OCI-LY7 (cell line): ENCODE data around the gene ANP32A. TPM values are rescaled to one million over a fixed set of nuclear protein-coding genes. Genes with fewer than 3 reads are reported as not detected.

Experiments used
- BruUV-seq: library from RNA; stranded (reverse); fragments of 400-500 nt; replicated peaks from 2 replicates; lab custom pipeline; 2021; lab: Mats Ljungman, UMichigan
- CTCF ChIA-PET: fragments of 300-600 bp; sonication (Branson Sonifier 250); formaldehyde crosslinking; loops from one replicate; lab custom pipeline; 2022; ENCODE audit warnings: antibody characterized with exemption; ENCODE audit not compliant: unreplicated experiment; lab: Charles Lee
- POLR2A ChIA-PET: fragments of 300-600 bp; sonication (Branson Sonifier 250); formaldehyde crosslinking; loops from one replicate; lab custom pipeline; 2022; ENCODE audit warnings: antibody characterized with exemption; lab: Charles Lee
- DNase-seq: peaks from one replicate; pipeline ENCODE4 v3.0.0-alpha.2; 2015; ENCODE audit warnings: low spot score
- H2AFZ ChIP-seq: fragments of 200-600 bp; sonication (generic), shearing (Covaris generic); 2 replicates; pipeline ENCODE4 v1.6.1; 2014; ENCODE audit warnings: mild to moderate bottlenecking, antibody characterized with exemption, low read length, moderate library complexity
- H3K27ac ChIP-seq: fragments of 200-600 bp; sonication (generic); 2 replicates; pipeline ENCODE4 v1.5.1; 2014; ENCODE audit warnings: mixed run types, low read depth, mild to moderate bottlenecking, moderate library complexity, low read length, inconsistent platforms; ENCODE audit not compliant: poor library complexity, severe bottlenecking
- H3K36me3 ChIP-seq: fragments of 200-600 bp; sonication (generic); 2 replicates; pipeline ENCODE4 v1.6.1; 2014; ENCODE audit warnings: mild to moderate bottlenecking, antibody characterized with exemption, low read length, moderate library complexity, mixed read lengths; ENCODE audit not compliant: insufficient read depth
- H3K4me1 ChIP-seq: fragments of 200-600 bp; sonication (generic); 2 replicates; pipeline ENCODE4 v1.5.1; 2014; ENCODE audit warnings: mild to moderate bottlenecking, low read length; ENCODE audit not compliant: insufficient read depth, poor library complexity, severe bottlenecking
- H3K4me2 ChIP-seq: fragments of 200-600 bp; sonication (generic); 2 replicates; pipeline ENCODE4 v1.6.1; 2014; ENCODE audit warnings: mild to moderate bottlenecking, low read length
- H3K4me3 ChIP-seq: fragments of 200-600 bp; sonication (generic); 2 replicates; pipeline ENCODE4 v1.5.1; 2014; ENCODE audit warnings: mild to moderate bottlenecking, low read depth, low read length; ENCODE audit not compliant: poor library complexity, severe bottlenecking
- H3K79me2 ChIP-seq: fragments of 200-600 bp; sonication (generic); 2 replicates; pipeline ENCODE4 v1.6.1; 2016; ENCODE audit warnings: low read depth, mild to moderate bottlenecking, low read length, moderate library complexity, mixed read lengths; ENCODE audit not compliant: insufficient read depth
- H3K9me2 ChIP-seq: fragments of 200-600 bp; sonication (generic); 2 replicates; pipeline ENCODE4 v1.6.1; 2016; ENCODE audit warnings: mild to moderate bottlenecking, low read length, mixed read lengths; ENCODE audit not compliant: insufficient read depth
- H3K9me3 ChIP-seq: fragments of 200-600 bp; sonication (generic); 2 replicates; pipeline ENCODE4 v1.6.1; 2014; ENCODE audit warnings: mild to moderate bottlenecking, mixed run types, low read length, mixed read lengths
- H4K20me1 ChIP-seq: fragments of 200-600 bp; sonication (generic); 2 replicates; pipeline ENCODE4 v1.6.1; 2014; ENCODE audit warnings: mild to moderate bottlenecking, antibody characterized with exemption, low read length, moderate library complexity, mixed read lengths; ENCODE audit not compliant: insufficient read depth
- CTCF ChIP-seq: fragments of 200-600 bp; sonication (generic); conservative IDR thresholded peaks from 2 replicates; pipeline ENCODE4 v1.5.1; 2014; ENCODE audit warnings: mild to moderate bottlenecking, antibody characterized with exemption, low read length, moderate library complexity, mixed read lengths
- EZH2phosphoT487 ChIP-seq: fragments of 200-600 bp; sonication (generic); IDR thresholded peaks from 2 replicates; pipeline ENCODE4 v1.6.1; 2018; ENCODE audit warnings: low read depth, borderline replicate concordance, mild to moderate bottlenecking, mixed run types, antibody characterized with exemption, low read length, moderate library complexity, mixed read lengths
- intact Hi-C: fragments of 100-400 bp; cut with micrococcal nuclease; formaldehyde crosslinking; loops from one replicate; pipeline ENCODE4 v1.10.0; 2022; ENCODE audit not compliant: unreplicated experiment
- total RNA-seq, 2 experiments: library from RNA; depleted of rRNA in 1 of 2; stranded (reverse); fragments of >200 nt in 1 of 2; shearing (Covaris generic) in 1 of 2; gene quantifications; 2 replicates each; pipeline ENCODE4 v1.2.3, GENCODE V29; 2014 to 2022

The ANP32A gene
- total RNA-seq, 2 experiments from 2014 or later = 232 to 580 TPM

- intact Hi-C loops = no loop called here
- POLR2A ChIA-PET = interaction anchor here (1.4 kb wide), 1 partner anchor 14 kb away, joined by 3 read pairs; no protein-coding TSS in a partner anchor
- Histone ChIP-seq H3K79me2 (peaks cover 100% of the 10 kb centered on the region), H3K9me2 (no peaks in the 10 kb centered on the region), H4K20me1 (peaks cover 80% of the 10 kb centered on the region), H3K4me3 (no peak overlapping the region), H3K36me3 (peaks cover 99% of the 10 kb centered on the region), H3K4me1 (peaks cover 50% of the 10 kb centered on the region), H3K9me3 (no peaks in the 10 kb centered on the region), H3K4me2 (peak overlapping the region; percentile 12; the same call in 1 of the 2 replicates), H3K27ac (no peak overlapping the region), H2AFZ (no peak overlapping the region)
- no peak for TF ChIP-seq CTCF
- no peak for TF ChIP-seq EZH2phosphoT487
- CTCF ChIA-PET = no interaction called here
- BruUV-seq = no TSS peak
- no peak for DNase-seq
Measured at GRCh38 chr15:68809517-68809916, 11.2 kb downstream of the ANP32A start.

GRCh38 chr15:68808770-68809169, 11.9 kb downstream of the ANP32A start:
- ChIA-PET CTCF (no interaction called here), POLR2A (interaction anchor here (0.6 to 1.4 kb wide), 2 partner anchors 14 to 17 kb away, joined by 3 read pairs; no protein-coding TSS in a partner anchor)
- intact Hi-C loops = no loop called here
- no peak for DNase-seq
- H3K27ac ChIP-seq = no peak overlapping the region
- peaks cover 100% of the 10 kb centered on the region for H3K79me2 ChIP-seq
- H4K20me1 ChIP-seq = peaks cover 79% of the 10 kb centered on the region
- H2AFZ ChIP-seq = no peak overlapping the region
- no peak overlapping the region for H3K4me3 ChIP-seq
- TF ChIP-seq CTCF (no peak), EZH2phosphoT487 (no peak)
- no peaks in the 10 kb centered on the region for H3K9me2 ChIP-seq
- BruUV-seq = no TSS peak
- no peaks in the 10 kb centered on the region for H3K9me3 ChIP-seq
- peaks cover 99% of the 10 kb centered on the region for H3K36me3 ChIP-seq
- peaks cover 48% of the 10 kb centered on the region for H3K4me1 ChIP-seq
- H3K4me2 ChIP-seq = no peak overlapping the region

- H3K9me3 ChIP-seq = no peaks in the 10 kb centered on the region
- no peak overlapping the region for H2AFZ ChIP-seq
- H3K36me3 ChIP-seq = peaks cover 97% of the 10 kb centered on the region
- POLR2A ChIA-PET = interaction anchor here (0.6 kb wide), 1 partner anchor 18 kb away, joined by 3 read pairs; no protein-coding TSS in a partner anchor
- no peak overlapping the region for H3K4me3 ChIP-seq
- no peak overlapping the region for H3K27ac ChIP-seq
- H3K79me2 ChIP-seq = peaks cover 100% of the 10 kb centered on the region
- CTCF ChIA-PET = no interaction called here
- H3K4me1 ChIP-seq = peaks cover 46% of the 10 kb centered on the region
- H3K9me2 ChIP-seq = no peaks in the 10 kb centered on the region
- intact Hi-C loops = no loop called here
- BruUV-seq = no TSS peak
- H4K20me1 ChIP-seq = peaks cover 76% of the 10 kb centered on the region
- DNase-seq = no peak
- no peak overlapping the region for H3K4me2 ChIP-seq
- TF ChIP-seq CTCF (no peak), EZH2phosphoT487 (no peak)
Measured at GRCh38 chr15:68808091-68808490, 12.6 kb downstream of the ANP32A start.
